ENCODE data around the gene PIM1.

DNA sequence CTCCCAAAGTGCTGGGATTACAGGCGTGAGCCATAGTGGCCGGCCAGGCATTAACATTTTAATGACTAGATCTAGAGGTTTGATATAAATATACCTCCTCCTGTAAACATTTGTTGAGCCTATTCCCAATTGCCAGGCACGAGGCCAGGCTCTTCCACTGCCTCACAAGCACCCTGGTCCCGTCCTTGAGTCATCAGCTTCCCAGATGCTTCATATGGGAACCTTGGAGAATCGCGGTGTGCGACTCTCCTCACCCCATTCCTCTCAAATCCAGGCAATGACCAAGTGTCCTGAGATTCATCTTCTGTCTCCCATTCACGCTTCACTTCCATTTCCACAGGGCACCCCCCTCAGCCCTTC is 35.9 kb upstream of the PIM1 start:
- TF ChIP-seq, protein P1, sequence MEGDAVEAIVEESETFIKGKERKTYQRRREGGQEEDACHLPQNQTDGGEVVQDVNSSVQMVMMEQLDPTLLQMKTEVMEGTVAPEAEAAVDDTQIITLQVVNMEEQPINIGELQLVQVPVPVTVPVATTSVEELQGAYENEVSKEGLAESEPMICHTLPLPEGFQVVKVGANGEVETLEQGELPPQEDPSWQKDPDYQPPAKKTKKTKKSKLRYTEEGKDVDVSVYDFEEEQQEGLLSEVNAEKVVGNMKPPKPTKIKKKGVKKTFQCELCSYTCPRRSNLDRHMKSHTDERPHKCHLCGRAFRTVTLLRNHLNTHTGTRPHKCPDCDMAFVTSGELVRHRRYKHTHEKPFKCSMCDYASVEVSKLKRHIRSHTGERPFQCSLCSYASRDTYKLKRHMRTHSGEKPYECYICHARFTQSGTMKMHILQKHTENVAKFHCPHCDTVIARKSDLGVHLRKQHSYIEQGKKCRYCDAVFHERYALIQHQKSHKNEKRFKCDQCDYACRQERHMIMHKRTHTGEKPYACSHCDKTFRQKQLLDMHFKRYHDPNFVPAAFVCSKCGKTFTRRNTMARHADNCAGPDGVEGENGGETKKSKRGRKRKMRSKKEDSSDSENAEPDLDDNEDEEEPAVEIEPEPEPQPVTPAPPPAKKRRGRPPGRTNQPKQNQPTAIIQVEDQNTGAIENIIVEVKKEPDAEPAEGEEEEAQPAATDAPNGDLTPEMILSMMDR (IDR thresholded peaks at IDR 0.05; ENCODE audit: low read length): no peak
- TF ChIP-seq EZH2phosphoT487 (IDR thresholded peaks at IDR 0.05; ENCODE audit: low read length): no peak

Data from MM.1S (cell line).